GM12873 (cell line): Measurements from ENCODE around the gene THSD7A.

Experiments
- CTCF ChIP-seq: IDR thresholded peaks from 2 replicates; pipeline ENCODE4 v1.5.1; 2012; ENCODE audit warnings: low read depth, mild to moderate bottlenecking, moderate library complexity, low read length, control low read depth; ENCODE audit not compliant: insufficient read depth; ENCODE audit errors: missing control alignments

The THSD7A gene

GRCh38 chr7:11430841-11431240 lies 401.2 kb downstream of the THSD7A start:
- no peak for TF ChIP-seq CTCF

DNA sequence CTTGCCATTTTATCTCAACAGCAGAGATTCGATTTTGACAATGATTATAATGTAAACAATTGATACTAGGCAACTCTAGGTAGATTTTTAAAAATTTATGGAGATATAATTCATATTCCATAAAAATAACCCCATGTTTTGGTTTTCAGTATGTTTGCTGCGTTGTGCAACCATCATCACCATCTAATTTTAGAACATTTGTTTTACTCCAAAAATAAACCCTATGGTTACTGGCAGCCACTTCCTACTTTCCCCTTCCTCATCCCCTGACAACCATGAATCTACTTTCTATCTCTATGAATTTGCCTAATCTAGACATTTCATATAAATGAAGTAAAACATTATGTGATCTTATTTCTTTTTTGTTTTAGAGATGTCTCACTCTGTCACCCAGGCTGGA lies 401.9 kb downstream of the THSD7A start:
- TF ChIP-seq CTCF, result no peak

GRCh38 chr7:11428877-11429581 lies 403.0 kb downstream of the THSD7A start:
- TF ChIP-seq CTCF, result no peak

- TF ChIP-seq CTCF, result peak; percentile 56
Observed at GRCh38 chr7:11427686-11428273, 404.2 kb downstream of the THSD7A start.

DNA sequence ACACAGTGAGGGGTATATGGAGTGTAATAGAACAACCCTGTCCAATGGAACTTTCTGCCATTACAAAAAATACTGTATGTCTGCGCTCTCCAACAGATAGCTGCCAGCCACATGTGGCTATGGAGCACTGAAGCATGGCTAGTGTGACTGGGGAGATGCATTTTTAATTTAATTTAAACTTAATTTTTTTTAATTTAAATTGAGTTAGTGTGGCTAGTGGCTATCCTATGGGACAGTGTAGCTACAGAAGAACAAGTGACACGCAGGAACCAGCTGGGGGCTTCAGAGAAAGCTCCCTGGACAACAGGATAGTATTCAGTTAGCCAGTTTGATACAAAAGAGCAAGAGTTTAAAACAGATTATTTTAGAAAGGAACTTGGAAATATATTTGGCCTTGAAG lies 408.0 kb downstream of the THSD7A start:
- TF ChIP-seq CTCF, result no peak

- no peak for TF ChIP-seq CTCF
Observed at GRCh38 chr7:11420049-11420448, 411.9 kb downstream of the THSD7A start.

GRCh38 chr7:11416641-11417458 lies 415.1 kb downstream of the THSD7A start:
- TF ChIP-seq CTCF, result no peak
